ENCODE measurements around the gene TM4SF18.
"Not testable (repeated sequence)": the region's sequence is repeated elsewhere in the genome, so short reads cannot be mapped to it uniquely, and the experiment has no call there.

The TM4SF18 gene

DNA sequence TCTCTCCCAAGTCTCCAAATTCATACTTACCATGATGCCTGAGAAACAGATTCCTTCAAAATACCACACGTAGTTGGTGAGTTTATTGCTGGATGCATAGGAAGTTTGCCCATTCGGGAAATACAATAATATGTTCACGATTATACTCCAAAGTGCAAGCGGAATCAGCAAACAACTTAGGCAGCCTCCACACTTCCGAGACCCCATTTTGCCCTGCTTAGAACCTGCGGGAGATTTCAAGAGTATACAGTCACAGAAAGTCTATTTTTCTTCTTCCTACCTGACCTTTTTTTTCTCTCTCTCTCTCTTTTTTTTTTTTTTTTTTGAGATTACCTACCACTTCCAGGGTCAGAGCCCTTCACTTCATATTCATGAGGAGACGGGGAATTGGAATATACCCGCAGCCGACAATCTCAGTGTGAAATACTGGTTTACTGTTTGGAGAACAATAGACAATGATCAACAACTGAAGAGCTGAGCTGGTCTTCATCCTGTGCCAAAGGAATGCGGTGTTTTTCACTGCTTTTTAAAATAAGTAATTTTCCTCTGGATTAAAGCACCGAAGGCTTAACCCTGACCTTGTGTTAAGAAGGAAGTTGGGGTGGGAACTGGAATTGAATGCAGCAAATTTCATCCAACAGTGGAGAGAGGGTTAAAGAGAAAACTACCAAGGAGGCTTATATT lies at the start of gene TM4SF18:
Gene TM4SF18, minus strand, starts transcription at position 461 of the 684 bp plus-strand sequence. Its CDS starts 254 bp downstream, at position 207.
- DNase-seq (ENCODE audit: low spot score) = no peak

- DNase-seq (ENCODE audit: low spot score) = no peak
Observed at GRCh38 chr3:149382518-149382917, 49.1 kb upstream of the TM4SF18 start.

GRCh38 chr3:149382101-149382467 lies 48.6 kb upstream of the TM4SF18 start:
- DNase-seq (ENCODE audit: low spot score) = no peak

DNA sequence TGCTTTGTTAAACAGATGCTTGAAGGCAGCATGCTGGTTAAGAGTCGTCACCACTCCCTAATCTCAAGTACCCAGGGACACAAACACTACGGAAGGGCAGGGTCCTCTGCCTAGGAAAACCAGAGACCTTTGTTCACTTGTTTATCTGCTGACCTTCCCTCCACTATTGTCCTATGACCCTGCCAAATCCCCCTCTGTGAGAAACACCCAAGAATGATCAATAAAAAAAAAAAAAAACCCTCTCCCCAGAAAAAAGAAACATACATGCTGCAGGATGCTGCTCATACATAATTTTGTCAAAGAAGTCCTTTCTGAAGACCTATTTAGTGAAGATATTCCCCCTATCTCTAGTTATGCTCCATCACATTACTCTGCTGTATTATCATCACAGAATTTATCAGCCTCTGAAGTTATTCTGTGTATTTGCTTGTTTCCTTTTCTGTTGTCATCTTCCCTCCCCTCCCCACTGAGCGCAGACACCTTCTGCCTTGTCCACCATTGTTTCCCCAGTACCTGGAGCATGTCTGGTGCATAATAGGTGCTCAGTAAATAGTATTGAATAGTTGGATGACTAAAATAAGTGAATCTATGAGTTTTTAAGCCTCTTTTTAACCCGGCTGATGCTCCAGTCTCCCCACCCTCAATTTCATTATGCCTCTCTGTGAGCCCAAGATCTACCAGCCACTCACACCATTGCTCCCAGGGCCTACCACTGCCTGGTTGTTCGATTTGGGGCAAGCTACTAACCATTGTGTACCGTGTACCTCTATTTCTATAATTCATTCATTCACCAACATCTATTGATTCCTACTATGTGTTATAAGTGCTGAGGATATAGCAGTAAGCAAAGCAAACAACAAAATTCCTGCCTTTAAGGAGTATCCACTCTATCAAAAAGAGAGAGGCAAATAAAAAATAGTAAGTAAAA lies 48.0 kb upstream of the TM4SF18 start:
- no peak for DNase-seq (ENCODE audit: low spot score)

DNA sequence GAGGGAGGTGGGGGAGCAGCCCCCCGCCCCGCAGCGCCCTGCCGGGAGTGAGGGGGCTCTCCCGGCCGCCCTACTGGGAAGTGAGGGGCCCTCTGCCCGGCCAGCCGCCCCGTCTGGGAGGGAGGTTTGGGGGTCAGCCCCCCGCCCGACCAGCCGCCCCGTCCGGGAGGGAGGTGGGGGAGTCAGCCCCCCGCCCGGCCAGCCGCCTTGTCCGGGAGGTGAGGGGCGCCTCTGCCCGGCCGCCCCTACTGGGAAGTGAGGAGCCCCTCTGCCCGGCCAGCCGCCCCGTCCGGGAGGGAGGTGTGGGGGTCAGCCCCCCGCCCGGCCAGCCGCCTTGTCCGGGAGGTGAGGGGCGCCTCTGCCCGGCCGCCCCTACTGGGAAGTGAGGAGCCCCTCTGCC lies 46.8 kb upstream of the TM4SF18 start:
- not testable (repeated sequence) for DNase-seq (ENCODE audit: low spot score)

DNA sequence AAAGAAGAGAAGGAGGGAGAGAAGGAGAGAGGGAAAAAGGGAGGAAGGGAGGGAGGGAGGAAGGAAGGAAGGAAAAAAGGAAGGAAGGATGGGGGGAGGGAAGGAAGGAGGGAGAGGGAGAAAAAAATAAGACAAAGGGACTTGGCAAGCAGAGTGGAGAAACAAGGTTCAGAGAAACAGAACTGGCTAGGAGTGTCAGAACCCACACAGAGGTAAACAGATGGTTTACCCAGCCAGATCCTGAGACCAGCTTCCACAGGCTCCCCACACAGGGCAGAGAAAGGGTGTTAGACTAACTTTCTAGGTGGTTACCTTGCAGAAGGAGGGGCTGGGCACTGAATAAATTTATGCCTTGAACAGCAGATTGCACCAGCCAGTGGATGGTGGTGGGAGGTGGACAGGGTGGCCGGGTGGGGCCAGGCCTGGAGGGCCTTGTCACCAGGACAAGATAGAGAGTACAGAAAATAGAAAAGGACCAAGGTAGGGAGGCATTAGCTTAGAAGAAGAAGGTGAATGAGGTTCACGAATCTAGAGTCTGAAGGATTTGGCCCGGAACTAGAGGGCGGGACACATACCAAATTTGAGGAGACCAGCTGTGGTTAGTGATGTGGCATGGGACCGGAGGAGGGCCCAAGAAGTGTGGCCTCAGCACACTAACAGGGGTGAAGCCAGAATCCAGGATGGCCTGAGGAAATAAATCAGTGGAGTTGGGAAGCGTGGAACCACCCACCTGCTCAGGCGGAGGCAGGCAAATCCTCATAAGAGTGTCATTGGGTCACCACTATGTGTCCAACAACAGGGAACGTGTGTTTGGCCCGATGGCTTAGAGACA lies 45.3 kb upstream of the TM4SF18 start:
- DNase-seq (ENCODE audit: low spot score) = no peak

DNA sequence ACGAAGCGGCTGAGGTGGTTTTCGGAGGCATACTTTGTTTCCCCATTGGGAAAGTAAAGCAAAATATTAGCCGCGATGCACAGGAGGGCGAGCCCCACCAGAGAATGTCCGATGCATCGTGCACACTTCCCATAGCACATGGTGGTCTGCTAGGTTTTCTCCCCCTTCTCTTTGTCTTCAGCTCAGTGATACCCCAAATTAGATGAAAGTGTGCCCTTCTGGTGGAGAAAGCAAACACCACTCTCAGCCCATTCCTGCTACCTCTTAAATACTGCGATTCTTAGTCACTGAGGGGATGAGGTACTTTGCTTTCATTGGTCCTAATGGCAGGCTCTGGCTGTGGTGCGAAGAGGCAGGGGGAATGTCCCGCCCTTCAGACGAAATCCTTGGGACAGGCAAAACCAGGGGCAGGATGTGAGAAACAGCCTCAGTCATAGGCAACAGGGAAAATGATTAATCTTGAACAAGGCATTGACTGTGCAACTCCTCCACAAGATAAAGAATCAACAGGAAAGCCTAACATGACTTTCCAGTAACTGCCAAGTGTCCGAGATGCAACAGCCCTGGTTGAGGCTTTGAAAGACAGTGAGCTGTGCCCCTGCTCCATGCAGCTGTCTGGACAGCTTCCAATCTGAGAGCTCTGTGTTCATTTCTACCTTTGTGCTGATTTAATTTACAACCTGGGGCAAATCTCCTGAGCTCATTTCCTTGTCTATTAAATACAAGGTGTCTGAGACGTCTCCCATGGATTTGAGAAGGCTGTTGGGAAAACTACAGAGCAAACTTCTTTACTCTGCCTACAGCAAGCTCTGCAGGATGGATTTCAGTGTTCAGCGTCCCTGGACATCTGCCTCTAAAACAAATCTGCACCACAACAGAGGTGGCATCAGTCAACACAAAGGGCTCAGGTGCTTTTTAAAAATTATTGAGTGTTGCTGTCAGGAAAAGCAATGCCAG lies 44.2 kb upstream of the TM4SF18 start, which contains the start of gene TM4SF1:
Gene TM4SF1, minus strand, starts transcription at position 242 of the 957 bp plus-strand sequence. Its CDS starts 102 bp downstream, at position 140.
- DNase-seq (ENCODE audit: low spot score) = no peak

DNA sequence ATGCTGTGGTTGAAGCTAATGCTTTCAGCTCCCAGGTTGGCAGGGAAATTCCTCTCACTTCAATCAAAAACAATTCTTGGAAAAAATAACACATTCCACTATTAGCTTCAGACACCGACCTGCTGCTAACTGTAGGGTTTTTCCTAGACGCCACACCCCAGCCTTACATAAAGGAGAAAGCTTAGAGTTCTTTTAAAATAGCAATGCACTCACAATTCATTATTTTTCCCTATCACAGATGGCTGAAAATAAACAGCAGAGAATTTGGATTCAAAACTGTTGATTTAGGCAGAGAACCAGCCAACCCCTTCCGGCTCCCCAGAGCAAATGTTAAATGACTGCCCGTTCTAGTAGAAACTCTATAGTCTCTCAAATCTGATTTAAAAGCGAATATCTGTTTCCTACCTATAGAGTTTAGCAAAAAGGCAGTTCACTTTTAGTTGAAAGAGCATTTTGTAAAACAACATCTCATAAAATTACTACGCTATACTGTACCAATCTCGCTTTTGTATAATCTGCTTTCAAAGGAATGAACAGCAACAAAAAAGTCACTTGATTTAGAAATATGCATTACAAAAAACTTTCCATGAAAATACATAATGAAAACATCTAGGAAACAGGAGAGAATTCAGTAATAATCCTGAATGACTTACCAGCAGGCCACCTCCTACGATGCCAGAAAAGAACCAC lies 43.4 kb upstream of the TM4SF18 start:
- no peak for DNase-seq (ENCODE audit: low spot score)

- no peak for DNase-seq (ENCODE audit: low spot score)
Observed at GRCh38 chr3:149375501-149376196, 42.2 kb upstream of the TM4SF18 start.

DNA sequence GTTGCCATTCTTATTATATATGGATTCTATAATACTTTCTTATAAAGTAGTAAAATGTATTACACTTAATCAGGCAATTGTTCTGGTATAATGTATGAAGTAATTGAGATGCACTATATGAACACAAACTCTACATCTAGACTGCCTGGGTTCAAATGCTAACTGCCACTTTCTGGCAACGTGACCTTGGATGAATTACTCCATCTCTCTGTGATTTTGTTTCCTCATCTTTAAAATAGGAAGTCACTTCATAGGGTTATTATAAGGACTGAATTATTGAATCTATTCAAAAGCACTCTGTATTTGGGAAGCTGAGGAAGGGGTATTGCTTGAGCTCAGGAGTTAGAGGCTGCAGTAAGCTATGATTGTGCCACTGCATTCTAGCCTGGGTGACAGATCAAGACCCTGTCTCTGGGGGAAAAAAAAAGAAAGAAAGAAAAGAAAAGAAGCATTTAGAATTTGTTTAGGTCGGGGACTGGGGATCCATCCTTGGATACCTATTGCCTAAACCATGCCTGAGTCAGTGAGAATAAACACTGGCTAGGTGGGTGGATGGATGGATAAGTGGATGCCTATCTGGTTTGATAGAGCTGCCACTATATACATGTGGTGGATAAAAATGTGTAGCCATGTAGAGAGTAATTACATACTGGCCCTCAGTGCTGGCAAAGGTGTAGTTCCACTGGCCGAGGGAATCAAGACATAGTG lies 41.5 kb upstream of the TM4SF18 start:
- DNase-seq (ENCODE audit: low spot score) = no peak

GRCh38 chr3:149374391-149374790 lies 41.0 kb upstream of the TM4SF18 start:
- no peak for DNase-seq (ENCODE audit: low spot score)

- DNase-seq (ENCODE audit: low spot score) = no peak
Observed at GRCh38 chr3:149373235-149374125, 40.0 kb upstream of the TM4SF18 start.

DNA sequence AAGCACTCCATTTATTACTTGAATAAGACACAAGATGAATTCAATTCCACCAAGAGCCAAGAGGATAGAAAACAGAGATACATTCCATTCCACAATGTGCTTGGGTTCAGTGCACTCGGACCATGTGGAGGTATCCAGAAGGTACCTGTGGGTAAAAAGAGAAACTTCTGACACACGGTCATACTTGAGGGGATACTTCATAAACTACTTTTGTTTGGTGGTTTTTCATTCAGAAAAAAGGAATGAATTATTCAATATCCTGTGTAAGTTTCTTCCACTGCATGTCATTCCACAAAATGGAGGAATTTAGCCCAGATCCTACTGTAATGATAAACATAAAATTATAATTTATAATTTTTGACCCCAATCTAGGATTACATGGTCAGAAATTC lies 38.3 kb upstream of the TM4SF18 start:
- DNase-seq (ENCODE audit: low spot score) = no peak

GRCh38 chr3:149371001-149371722 lies 37.7 kb upstream of the TM4SF18 start:
- no peak for DNase-seq (ENCODE audit: low spot score)

- DNase-seq (ENCODE audit: low spot score) = no peak
Observed at GRCh38 chr3:149369991-149370866, 36.8 kb upstream of the TM4SF18 start.

All from CD4-positive, alpha-beta T cell treated with Interleukin-6 at 100 ng/mL for 8 hours (primary cell).